ENCODE data around the gene RFNG.

- TF ChIP-seq CTCF (IDR thresholded peaks at IDR 0.05) (no peak), POLR2A (IDR thresholded peaks at IDR 0.05) (no peak), POLR2AphosphoS5 (IDR thresholded peaks at IDR 0.05) (peak in 1 of 3 donors; percentile 8), EP300 (IDR thresholded peaks at IDR 0.05; ENCODE audit: low read depth) (no peak)
Observed at GRCh38 chr17:82022981-82023446, 28.6 kb downstream of the RFNG start, which contains the start of gene LRRC45.

Data from transverse colon (tissue), 4 donors.